ENCODE data around the gene SIGLEC1.

Gene SIGLEC1

GRCh38 chr20:3680701-3681351, 31.6 kb downstream of the SIGLEC1 start:
- Histone ChIP-seq H3K9me3 (replicated peaks; ENCODE audit: insufficient read depth, low read length) (no peaks in the 10 kb centered on the region), H2AFZ (ENCODE audit: low read length) (no peak overlapping the region), H3F3A (ENCODE audit: insufficient read depth, low read length) (no peaks in the 10 kb centered on the region), H3K4me3 (ENCODE audit: low read length) (no peak overlapping the region), H3K4me2 (ENCODE audit: low read depth, low read length) (no peak overlapping the region), H3K4me1 (ENCODE audit: low read length) (no peaks in the 10 kb centered on the region), H4K20me1 (ENCODE audit: insufficient read depth, low read length) (no peaks in the 10 kb centered on the region), H3K9me2 (replicated peaks; ENCODE audit: insufficient read depth, low read length) (no peaks in the 10 kb centered on the region), H3K9ac (ENCODE audit: low read length) (no peak overlapping the region), H3K79me2 (ENCODE audit: low read length) (no peaks in the 10 kb centered on the region), H3K36me3 (replicated peaks; ENCODE audit: insufficient read depth, low read length) (no peaks in the 10 kb centered on the region), H3K27ac (ENCODE audit: low read length) (no peak overlapping the region), H3K27me3 (replicated peaks; ENCODE audit: insufficient read depth, low read length) (peaks cover 74% of the 10 kb centered on the region)
- no peak for DNase-seq
- no peak for TF ChIP-seq EZH2 (optimal IDR thresholded peaks at IDR 0.05; ENCODE audit: low read depth, low read length)
- no peak for TF ChIP-seq CTCF (IDR thresholded peaks at IDR 0.05; ENCODE audit: low read length)
- no peak for TF ChIP-seq EZH2phosphoT487 (IDR thresholded peaks at IDR 0.05; ENCODE audit: low read length)

GRCh38 chr20:3679749-3680700, 32.4 kb downstream of the SIGLEC1 start:
- Histone ChIP-seq H3K36me3 (replicated peaks; ENCODE audit: insufficient read depth, low read length) (no peaks in the 10 kb centered on the region), H3K27me3 (replicated peaks; ENCODE audit: insufficient read depth, low read length) (peaks cover 77% of the 10 kb centered on the region), H3K4me1 (ENCODE audit: low read length) (no peaks in the 10 kb centered on the region), H3K27ac (ENCODE audit: low read length) (no peak overlapping the region), H3K9me3 (replicated peaks; ENCODE audit: insufficient read depth, low read length) (no peaks in the 10 kb centered on the region), H4K20me1 (ENCODE audit: insufficient read depth, low read length) (no peaks in the 10 kb centered on the region), H2AFZ (ENCODE audit: low read length) (no peak overlapping the region), H3K79me2 (ENCODE audit: low read length) (no peaks in the 10 kb centered on the region), H3K9me2 (replicated peaks; ENCODE audit: insufficient read depth, low read length) (no peaks in the 10 kb centered on the region), H3F3A (ENCODE audit: insufficient read depth, low read length) (no peaks in the 10 kb centered on the region), H3K9ac (ENCODE audit: low read length) (no peak overlapping the region), H3K4me3 (ENCODE audit: low read length) (no peak overlapping the region), H3K4me2 (ENCODE audit: low read depth, low read length) (no peak overlapping the region)
- TF ChIP-seq EZH2phosphoT487 (IDR thresholded peaks at IDR 0.05; ENCODE audit: low read length) (no peak), CTCF (IDR thresholded peaks at IDR 0.05; ENCODE audit: low read length) (no peak), EZH2 (optimal IDR thresholded peaks at IDR 0.05; ENCODE audit: low read depth, low read length) (no peak)
- DNase-seq, result no peak

GRCh38 chr20:3678856-3679720, 33.3 kb downstream of the SIGLEC1 start:
- no peaks in the 10 kb centered on the region for H3K9me3 ChIP-seq (replicated peaks; ENCODE audit: insufficient read depth, low read length)
- no peaks in the 10 kb centered on the region for H3K36me3 ChIP-seq (replicated peaks; ENCODE audit: insufficient read depth, low read length)
- H3K9ac ChIP-seq (ENCODE audit: low read length), result no peak overlapping the region
- no peak overlapping the region for H2AFZ ChIP-seq (ENCODE audit: low read length)
- H4K20me1 ChIP-seq (ENCODE audit: insufficient read depth, low read length), result no peaks in the 10 kb centered on the region
- no peak overlapping the region for H3K27ac ChIP-seq (ENCODE audit: low read length)
- no peaks in the 10 kb centered on the region for H3F3A ChIP-seq (ENCODE audit: insufficient read depth, low read length)
- no peak overlapping the region for H3K4me3 ChIP-seq (ENCODE audit: low read length)
- H3K4me2 ChIP-seq (ENCODE audit: low read depth, low read length), result no peak overlapping the region
- H3K27me3 ChIP-seq (replicated peaks; ENCODE audit: insufficient read depth, low read length), result peaks cover 78% of the 10 kb centered on the region
- TF ChIP-seq EZH2phosphoT487 (IDR thresholded peaks at IDR 0.05; ENCODE audit: low read length), result no peak
- no peak for TF ChIP-seq CTCF (IDR thresholded peaks at IDR 0.05; ENCODE audit: low read length)
- TF ChIP-seq EZH2 (optimal IDR thresholded peaks at IDR 0.05; ENCODE audit: low read depth, low read length), result no peak
- H3K9me2 ChIP-seq (replicated peaks; ENCODE audit: insufficient read depth, low read length), result no peaks in the 10 kb centered on the region
- DNase-seq, result no peak
- no peaks in the 10 kb centered on the region for H3K4me1 ChIP-seq (ENCODE audit: low read length)
- H3K79me2 ChIP-seq (ENCODE audit: low read length), result no peaks in the 10 kb centered on the region

Measured in MM.1S (cell line).